IMR-90 (cell line): ENCODE results near the gene B9D1.

Source experiments
- CEBPB ChIP-seq: IDR thresholded peaks from 2 replicates; pipeline ENCODE4 v1.6.1; 2012; ENCODE audit warnings: low read depth, low read length, improper control_type of control experiment
- CTCF ChIP-seq: conservative IDR thresholded peaks from 2 replicates; pipeline ENCODE4 v1.5.1; 2012; ENCODE audit warnings: mild to moderate bottlenecking, low read depth, low read length, improper control_type of control experiment
- ELK1 ChIP-seq: fragments of 150-350 bp; IDR thresholded peaks from 2 replicates; pipeline ENCODE4 v1.6.1; 2016; ENCODE audit warnings: low read depth, mild to moderate bottlenecking, low read length, moderate library complexity, borderline replicate concordance
- FOS ChIP-seq: fragments of 150-350 bp; IDR thresholded peaks from 2 replicates; pipeline ENCODE4 v1.6.1; 2016; ENCODE audit warnings: low read depth, low read length
- POLR2A ChIP-seq: IDR thresholded peaks from 2 replicates; pipeline ENCODE4 v1.6.1; 2012; ENCODE audit warnings: mild to moderate bottlenecking, low read depth, low read length
- RFX5 ChIP-seq: IDR thresholded peaks from 2 replicates; pipeline ENCODE4 v1.8.0; 2012; ENCODE audit warnings: low read depth, mild to moderate bottlenecking, low read length, moderate library complexity
- SMC3 ChIP-seq: fragments of 150-350 bp; IDR thresholded peaks from 2 replicates; pipeline ENCODE4 v1.6.1; 2016; ENCODE audit warnings: low read depth, mild to moderate bottlenecking, antibody characterized with exemption, low read length, moderate library complexity
- USF2 ChIP-seq: fragments of 150-350 bp; IDR thresholded peaks from 2 replicates; pipeline ENCODE4 v1.6.1; 2017; ENCODE audit warnings: mild to moderate bottlenecking, antibody characterized with exemption, low read length, low read depth

GRCh38 chr17:19348806-19349205 lies 13.7 kb downstream of the B9D1 start:
- no peak for TF ChIP-seq POLR2A
- TF ChIP-seq CTCF: no peak
- TF ChIP-seq USF2: no peak
- no peak for TF ChIP-seq ELK1
- no peak for TF ChIP-seq CEBPB
- TF ChIP-seq RFX5: no peak
- no peak for TF ChIP-seq FOS
- no peak for TF ChIP-seq SMC3
